ENCODE data around the gene NAB1.
"Not testable (repeated sequence)": the region's sequence is repeated elsewhere in the genome, so short reads cannot be mapped to it uniquely, and the experiment has no call there.

Gene NAB1, protein sequence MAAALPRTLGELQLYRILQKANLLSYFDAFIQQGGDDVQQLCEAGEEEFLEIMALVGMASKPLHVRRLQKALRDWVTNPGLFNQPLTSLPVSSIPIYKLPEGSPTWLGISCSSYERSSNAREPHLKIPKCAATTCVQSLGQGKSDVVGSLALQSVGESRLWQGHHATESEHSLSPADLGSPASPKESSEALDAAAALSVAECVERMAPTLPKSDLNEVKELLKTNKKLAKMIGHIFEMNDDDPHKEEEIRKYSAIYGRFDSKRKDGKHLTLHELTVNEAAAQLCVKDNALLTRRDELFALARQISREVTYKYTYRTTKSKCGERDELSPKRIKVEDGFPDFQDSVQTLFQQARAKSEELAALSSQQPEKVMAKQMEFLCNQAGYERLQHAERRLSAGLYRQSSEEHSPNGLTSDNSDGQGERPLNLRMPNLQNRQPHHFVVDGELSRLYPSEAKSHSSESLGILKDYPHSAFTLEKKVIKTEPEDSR

GRCh38 chr2:190649035-190649797, at the start of gene NAB1:
TSS of gene NAB1 (plus strand) at chr2:190649083. CDS start at chr2:190659177, 10,094 bp downstream.
- peak; percentile 35 for TF ChIP-seq POLR2A (IDR thresholded peaks at IDR 0.05; ENCODE audit: low read length)
- TF ChIP-seq GATA1 (IDR thresholded peaks at IDR 0.05; ENCODE audit: low read depth, low read length): no peak
- DNase-seq: peak; percentile 75 to 81

- DNase-seq: no peak
- TF ChIP-seq GATA1 (IDR thresholded peaks at IDR 0.05; ENCODE audit: low read depth, low read length) (no peak), POLR2A (IDR thresholded peaks at IDR 0.05; ENCODE audit: low read length) (no peak)
Measured at GRCh38 chr2:190599546-190600220, 49.2 kb upstream of the NAB1 start.

DNA sequence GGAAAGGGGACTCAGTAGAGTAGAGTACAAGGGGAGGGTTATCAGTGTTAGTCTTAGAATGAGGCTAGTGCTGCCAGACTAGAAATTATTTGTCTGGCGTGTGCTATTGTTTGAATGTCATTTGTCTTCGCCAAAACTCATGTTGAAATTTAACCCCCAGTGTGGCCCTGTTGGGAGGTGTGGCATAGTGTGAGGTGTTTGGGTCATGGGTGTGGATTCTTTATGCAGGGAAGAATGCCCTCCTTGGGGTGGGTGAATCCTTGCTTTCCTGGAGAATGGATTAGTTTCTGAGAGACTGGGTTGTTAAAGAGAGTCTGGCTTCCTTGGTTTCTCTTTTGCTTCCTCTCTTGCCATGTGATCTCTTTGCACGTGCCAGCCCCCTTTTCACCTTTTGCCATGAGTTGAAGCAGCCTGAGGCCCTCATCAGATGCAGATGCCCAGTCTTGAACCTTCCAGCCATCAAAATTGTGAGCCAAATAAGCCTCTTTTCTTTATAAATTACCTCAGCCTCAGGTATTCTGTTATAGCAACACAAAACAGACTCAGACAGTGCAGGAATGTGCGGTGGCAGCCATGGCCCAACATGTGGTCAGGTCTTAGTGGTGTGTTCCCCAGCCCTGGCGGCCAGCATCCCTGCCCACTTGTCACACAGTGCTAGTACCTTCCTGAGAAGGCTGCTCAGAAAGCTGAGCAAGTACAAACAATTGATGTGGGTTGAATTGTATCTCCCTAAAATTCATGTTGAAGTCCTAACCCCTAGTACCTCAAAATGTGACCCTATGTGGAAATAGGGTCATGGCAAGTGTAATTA, 48.4 kb upstream of the NAB1 start:
- no peak for DNase-seq
- TF ChIP-seq POLR2A (IDR thresholded peaks at IDR 0.05; ENCODE audit: low read length): no peak

GRCh38 chr2:190603374-190603773, 45.5 kb upstream of the NAB1 start:
- no peak for DNase-seq

GRCh38 chr2:190607014-190607597, 41.8 kb upstream of the NAB1 start:
- DNase-seq: no peak
- TF ChIP-seq GATA1 (IDR thresholded peaks at IDR 0.05; ENCODE audit: low read depth, low read length) (no peak), POLR2A (IDR thresholded peaks at IDR 0.05; ENCODE audit: low read length) (no peak)

More at GRCh38 chr2:190603374-190603773, 45.5 kb upstream of the NAB1 start:
- TF ChIP-seq POLR2A (IDR thresholded peaks at IDR 0.05; ENCODE audit: low read length): no peak
- no peak for TF ChIP-seq GATA1 (IDR thresholded peaks at IDR 0.05; ENCODE audit: low read depth, low read length)

- no peak for DNase-seq
- TF ChIP-seq GATA1 (IDR thresholded peaks at IDR 0.05; ENCODE audit: low read depth, low read length) (no peak), POLR2A (IDR thresholded peaks at IDR 0.05; ENCODE audit: low read length) (no peak)
Measured at GRCh38 chr2:190607657-190608357, 41.1 kb upstream of the NAB1 start.

DNA sequence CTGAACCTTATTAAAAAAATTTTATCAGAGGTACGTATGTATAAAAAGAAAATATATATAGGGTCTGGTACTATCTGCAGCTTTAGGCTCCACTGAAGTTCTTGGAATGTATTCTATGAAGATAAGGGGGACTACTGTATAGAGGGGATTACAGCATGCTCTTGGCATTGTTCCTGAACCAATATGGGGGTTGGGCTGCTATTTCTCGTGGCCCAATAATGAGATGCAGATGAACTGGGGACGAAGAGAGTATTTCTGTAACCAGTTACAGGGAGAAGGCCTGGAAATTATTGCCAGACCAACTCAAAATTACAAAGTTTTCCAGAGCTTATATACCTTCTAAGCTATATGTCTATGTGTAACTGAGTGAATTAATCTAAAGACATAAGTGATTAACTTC, 40.0 kb upstream of the NAB1 start:
- DNase-seq: not testable (repeated sequence)

DNA sequence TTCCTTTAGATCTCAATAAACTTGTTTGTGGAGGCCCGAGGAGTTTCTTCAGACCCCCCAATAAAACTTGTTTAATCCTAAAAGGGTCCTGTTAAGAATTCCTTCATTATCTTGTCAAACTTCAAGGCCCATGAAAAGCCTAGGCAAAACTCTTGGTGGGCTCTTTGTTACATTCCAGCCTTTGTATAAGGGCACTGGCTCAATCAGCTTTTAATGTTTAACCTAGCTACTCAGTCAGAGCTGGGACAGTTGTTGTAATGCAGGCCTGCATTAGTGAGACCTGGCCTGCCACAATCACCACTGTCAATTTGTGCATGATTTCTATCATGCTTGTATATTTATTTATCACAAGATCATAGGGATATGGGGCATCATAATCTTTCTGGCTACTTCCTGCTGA, 39.5 kb upstream of the NAB1 start:
- not testable (repeated sequence) for DNase-seq

DNA sequence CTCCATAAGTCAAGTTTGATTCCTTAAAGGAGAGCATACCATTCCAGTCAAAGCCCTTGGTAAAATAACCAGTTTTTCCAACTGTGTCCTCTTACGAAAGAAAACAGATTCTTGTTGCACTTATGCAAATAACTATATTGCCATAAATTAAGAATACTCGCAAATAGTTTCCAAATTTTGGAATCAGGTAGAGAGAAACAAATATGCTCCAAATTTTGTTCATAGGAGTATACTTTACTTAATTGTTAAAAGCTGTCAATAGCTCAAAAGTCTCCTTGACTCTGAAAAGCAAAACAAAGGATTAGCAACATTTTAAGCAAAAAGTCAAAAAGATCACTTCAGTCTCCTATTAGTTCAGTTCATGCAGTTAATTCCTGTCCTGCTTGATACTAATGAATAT, 38.4 kb upstream of the NAB1 start:
- not testable (repeated sequence) for DNase-seq

DNA sequence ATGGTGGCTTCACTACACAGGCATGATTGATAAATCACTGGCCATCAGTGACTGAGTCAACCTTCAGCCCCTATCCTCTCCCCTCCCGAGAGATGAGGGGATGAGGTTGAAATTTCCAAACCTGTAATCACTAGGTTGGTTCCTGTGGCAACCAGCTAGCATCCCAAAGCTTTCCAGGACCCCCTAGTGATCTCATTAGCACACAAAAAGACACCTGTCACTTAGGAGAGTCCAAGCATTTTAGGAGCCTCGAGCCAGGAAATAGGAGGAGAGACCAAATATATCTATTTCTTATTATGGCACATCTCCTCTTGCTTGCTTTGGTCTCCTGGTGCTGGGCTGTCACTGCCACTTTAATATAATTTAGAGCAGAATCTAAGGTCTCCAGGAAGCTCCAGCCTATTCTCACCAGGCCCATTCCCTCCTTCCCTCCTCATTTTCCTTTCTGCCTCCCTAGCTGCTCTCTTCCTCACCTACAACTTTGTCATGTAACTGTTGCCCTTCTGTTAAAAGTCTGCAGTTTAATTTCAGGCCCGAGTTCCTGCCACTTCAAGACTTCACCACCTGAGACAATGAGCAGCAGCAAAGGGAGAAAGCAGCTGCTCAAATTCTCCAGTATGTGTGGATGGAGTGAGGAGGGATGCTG, 33.2 kb upstream of the NAB1 start:
- no peak for DNase-seq
- TF ChIP-seq POLR2A (IDR thresholded peaks at IDR 0.05; ENCODE audit: low read length) (no peak), GATA1 (IDR thresholded peaks at IDR 0.05; ENCODE audit: low read depth, low read length) (no peak)

DNA sequence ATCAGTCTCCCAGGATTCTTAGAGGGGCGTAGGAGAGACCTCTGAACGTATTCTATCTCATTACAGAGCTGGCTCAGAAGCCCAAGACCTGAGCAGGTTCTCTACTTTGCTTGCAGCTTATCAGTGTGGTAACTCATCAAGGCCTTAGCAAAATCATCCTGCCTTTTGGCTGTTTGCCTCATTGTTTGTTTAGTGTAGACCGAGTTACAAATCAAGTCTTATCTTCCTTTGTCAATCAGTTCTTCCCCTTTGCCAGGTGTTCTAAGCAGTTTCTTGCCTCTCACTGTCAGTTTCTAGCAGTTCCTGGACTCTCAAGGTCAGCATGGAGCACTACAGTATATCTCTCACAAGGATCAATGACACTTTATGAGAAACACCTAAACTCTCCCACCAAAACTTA, 30.9 kb upstream of the NAB1 start:
- DNase-seq: no peak
- TF ChIP-seq GATA1 (IDR thresholded peaks at IDR 0.05; ENCODE audit: low read depth, low read length) (no peak), POLR2A (IDR thresholded peaks at IDR 0.05; ENCODE audit: low read length) (no peak)

DNA sequence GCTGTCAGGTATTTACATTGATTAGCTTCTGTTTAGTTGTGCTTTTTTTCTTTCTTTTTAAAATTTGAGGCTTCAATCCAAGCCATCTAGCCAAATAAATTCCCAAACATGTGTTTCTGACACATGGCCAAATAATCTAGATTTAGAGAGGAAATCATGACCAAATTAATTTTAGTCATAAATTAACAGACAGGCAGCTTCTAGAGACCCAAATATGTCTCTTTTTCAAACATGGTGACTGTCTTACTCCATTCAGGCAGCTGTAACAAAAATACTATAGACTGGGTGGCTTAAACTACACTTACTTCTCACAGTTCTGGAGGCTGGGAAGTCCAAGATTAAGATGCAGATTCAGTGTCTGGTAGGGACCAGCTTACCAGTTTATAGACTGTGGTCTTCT, 23.2 kb upstream of the NAB1 start:
- TF ChIP-seq POLR2A (IDR thresholded peaks at IDR 0.05; ENCODE audit: low read length) (no peak), GATA1 (IDR thresholded peaks at IDR 0.05; ENCODE audit: low read depth, low read length) (no peak)
- no peak for DNase-seq

Data from erythroblast (primary cell).